ENCODE measurements around the gene FAM111B.

The FAM111B gene

GRCh38 chr11:59171508-59172322, 64.7 kb downstream of the FAM111B start, which contains the start of gene DTX4:
TSS of gene DTX4 (plus strand) at chr11:59172132. CDS start at chr11:59172596, 464 bp downstream.
- peak; percentile 80 for TF ChIP-seq CTCF (IDR thresholded peaks at IDR 0.05; ENCODE audit: low read depth, low read length)
- TF ChIP-seq EZH2phosphoT487 (IDR thresholded peaks at IDR 0.05; ENCODE audit: low read depth) = no peak
- peak within 1 kb of the TSS; percentile 26; the same call in 1 of the 2 replicates for H3K27ac ChIP-seq (ENCODE audit: low read length)
- H2AFZ ChIP-seq (ENCODE audit: low read depth, low read length) = peak within 1 kb of the TSS; percentile 80
- H3K9me3 ChIP-seq (ENCODE audit: insufficient read depth, low read length) = no peaks in the 10 kb centered on the region
- H3K79me2 ChIP-seq (ENCODE audit: low read length) = no peaks in the 10 kb centered on the region; the same call in 1 of the 2 replicates
- peaks cover 22% of the 10 kb centered on the region for H3K4me1 ChIP-seq (ENCODE audit: low read length)
- H3K9ac ChIP-seq (ENCODE audit: low read length) = peak within 1 kb of the TSS; percentile 71
- 0 out of 2 replicates have a peak, but pooled peaks cover 4% of the 10 kb centered on the region for H4K20me1 ChIP-seq (ENCODE audit: insufficient read depth, low read length)
- H3K4me3 ChIP-seq (ENCODE audit: low read length) = peak within 1 kb of the TSS; percentile 91
- peaks cover 13% of the 10 kb centered on the region for H3K27me3 ChIP-seq (ENCODE audit: low read depth, low read length)
- H3K4me2 ChIP-seq (ENCODE audit: low read length) = peak within 1 kb of the TSS; percentile 98
- H3K36me3 ChIP-seq (replicated peaks; ENCODE audit: low read depth, low read length) = peaks cover under 1% of the 10 kb centered on the region

- Histone ChIP-seq H2AFZ (ENCODE audit: low read depth, low read length) (peak overlapping the region; percentile 70), H3K36me3 (replicated peaks; ENCODE audit: low read depth, low read length) (peaks cover 8% of the 10 kb centered on the region), H3K4me1 (ENCODE audit: low read length) (peaks cover 17% of the 10 kb centered on the region), H3K9ac (ENCODE audit: low read length) (peak overlapping the region; percentile 66), H3K27me3 (ENCODE audit: low read depth, low read length) (peaks cover 13% of the 10 kb centered on the region), H3K27ac (ENCODE audit: low read length) (no peak overlapping the region), H3K9me3 (ENCODE audit: insufficient read depth, low read length) (no peaks in the 10 kb centered on the region), H3K4me3 (ENCODE audit: low read length) (peak overlapping the region; percentile 91), H4K20me1 (ENCODE audit: insufficient read depth, low read length) (0 out of 2 replicates have a peak, but pooled peaks cover 4% of the 10 kb centered on the region), H3K79me2 (ENCODE audit: low read length) (no peaks in the 10 kb centered on the region; the same call in 1 of the 2 replicates), H3K4me2 (ENCODE audit: low read length) (peak overlapping the region; percentile 98)
- TF ChIP-seq EZH2phosphoT487 (IDR thresholded peaks at IDR 0.05; ENCODE audit: low read depth) = no peak
- no peak for TF ChIP-seq CTCF (IDR thresholded peaks at IDR 0.05; ENCODE audit: low read depth, low read length)
Measured at GRCh38 chr11:59172345-59173079, 65.5 kb downstream of the FAM111B start.

- peaks cover 16% of the 10 kb centered on the region for H3K36me3 ChIP-seq (replicated peaks; ENCODE audit: low read depth, low read length)
Measured at GRCh38 chr11:59173080-59173963, 66.3 kb downstream of the FAM111B start.

More at GRCh38 chr11:59173080-59173963, 66.3 kb downstream of the FAM111B start:
- H3K4me2 ChIP-seq (ENCODE audit: low read length) = peak overlapping the region; percentile 98
- H3K79me2 ChIP-seq (ENCODE audit: low read length) = no peaks in the 10 kb centered on the region; the same call in 1 of the 2 replicates
- H4K20me1 ChIP-seq (ENCODE audit: insufficient read depth, low read length) = 0 out of 2 replicates have a peak, but pooled peaks cover 4% of the 10 kb centered on the region
- TF ChIP-seq CTCF (IDR thresholded peaks at IDR 0.05; ENCODE audit: low read depth, low read length) (no peak), EZH2phosphoT487 (IDR thresholded peaks at IDR 0.05; ENCODE audit: low read depth) (no peak)
- H3K9me3 ChIP-seq (ENCODE audit: insufficient read depth, low read length) = no peaks in the 10 kb centered on the region
- peak overlapping the region; percentile 91 for H3K4me3 ChIP-seq (ENCODE audit: low read length)
- H3K4me1 ChIP-seq (ENCODE audit: low read length) = peaks cover 17% of the 10 kb centered on the region
- no peak overlapping the region for H3K27ac ChIP-seq (ENCODE audit: low read length)
- H3K27me3 ChIP-seq (ENCODE audit: low read depth, low read length) = peaks cover 13% of the 10 kb centered on the region
- H3K9ac ChIP-seq (ENCODE audit: low read length) = peak overlapping the region; percentile 66
- peak overlapping the region; percentile 50 for H2AFZ ChIP-seq (ENCODE audit: low read depth, low read length)

All from OCI-LY3 (cell line).